SK-N-SH treated with all-trans-retinoic acid at 6 μM for 48 hours (cell line): ENCODE results near the gene OLIG3.

Experiments
- ATAC-seq: fragments of 200-7000 bp; cut with Tn5 transposase; 3 replicates; pipeline ENCODE4 v1.9.1; 2020; ENCODE audit warnings: mild to moderate bottlenecking, moderate library complexity
- BACH2 ChIP-seq: fragments of 250-450 bp; sonication (Bioruptor Pico); IDR thresholded peaks from 2 replicates; pipeline ENCODE4 v1.9.0; 2021; ENCODE audit warnings: mild to moderate bottlenecking, borderline replicate concordance
- CREB5 ChIP-seq: fragments of 250-450 bp; sonication (Bioruptor Pico); IDR thresholded peaks from 2 replicates; pipeline ENCODE4 v1.5.1; 2020; ENCODE audit warnings: low read depth, mild to moderate bottlenecking, moderate library complexity
- CSDC2 ChIP-seq: fragments of 250-450 bp; sonication (Bioruptor Pico); IDR thresholded peaks from 2 replicates; pipeline ENCODE4 v1.5.0; 2020; ENCODE audit warnings: mild to moderate bottlenecking, moderate library complexity
- CSRNP3 ChIP-seq: fragments of 250-450 bp; sonication (Bioruptor Pico); IDR thresholded peaks from 2 replicates; pipeline ENCODE4 v1.5.1; 2021; ENCODE audit warnings: mild to moderate bottlenecking, moderate library complexity
- ESRRG ChIP-seq: fragments of 250-450 bp; sonication (Bioruptor Pico); IDR thresholded peaks from 2 replicates; pipeline ENCODE4 v1.6.1; 2021; ENCODE audit warnings: mild to moderate bottlenecking
- GLIS3 ChIP-seq: fragments of 250-450 bp; sonication (Bioruptor Pico); IDR thresholded peaks from 2 replicates; pipeline ENCODE4 v1.5.0; 2020; ENCODE audit warnings: mild to moderate bottlenecking, moderate library complexity
- ISL1 ChIP-seq: fragments of 250-450 bp; sonication (Bioruptor Pico); IDR thresholded peaks from 2 replicates; pipeline ENCODE4 v2.1.2; 2022; ENCODE audit warnings: mild to moderate bottlenecking, moderate library complexity
- OSR1 ChIP-seq: fragments of 250-450 bp; sonication (Bioruptor Pico); IDR thresholded peaks from 2 replicates; pipeline ENCODE4 v1.8.0; 2022; ENCODE audit warnings: moderate library complexity, mild to moderate bottlenecking, inconsistent platforms
- PATZ1 ChIP-seq: fragments of 250-450 bp; sonication (Bioruptor Pico); IDR thresholded peaks from 2 replicates; pipeline ENCODE4 v1.8.0; 2020; ENCODE audit warnings: mild to moderate bottlenecking, moderate library complexity, borderline replicate concordance
- POU6F1 ChIP-seq: fragments of 250-450 bp; sonication (Bioruptor Pico); IDR thresholded peaks from 2 replicates; pipeline ENCODE4 v1.8.0; 2021; ENCODE audit warnings: low read depth, mild to moderate bottlenecking, moderate library complexity, borderline replicate concordance
- PPARA ChIP-seq: fragments of 250-450 bp; sonication (Bioruptor Pico); IDR thresholded peaks from 2 replicates; pipeline ENCODE4 v1.5.0; 2020; ENCODE audit warnings: mild to moderate bottlenecking, borderline replicate concordance
- RARB ChIP-seq: fragments of 250-450 bp; sonication (Bioruptor Pico); IDR thresholded peaks from 2 replicates; pipeline ENCODE4 v1.8.0; 2021; ENCODE audit warnings: mild to moderate bottlenecking, moderate library complexity
- SNAI2 ChIP-seq: fragments of 250-450 bp; sonication (Bioruptor Pico); IDR thresholded peaks from 2 replicates; pipeline ENCODE4 v1.5.0; 2020; ENCODE audit warnings: mild to moderate bottlenecking, moderate library complexity
- TOX ChIP-seq: fragments of 250-450 bp; sonication (Bioruptor Pico); IDR thresholded peaks from 2 replicates; pipeline ENCODE4 v1.8.0; 2021; ENCODE audit warnings: mild to moderate bottlenecking, moderate library complexity, borderline replicate concordance
- TSHZ2 ChIP-seq: fragments of 250-450 bp; sonication (Bioruptor Pico); IDR thresholded peaks from 2 replicates; pipeline ENCODE4 v1.5.0; 2020; ENCODE audit warnings: mild to moderate bottlenecking, moderate library complexity
- ZC3H10 ChIP-seq: fragments of 250-450 bp; sonication (Bioruptor Pico); IDR thresholded peaks from 2 replicates; pipeline ENCODE4 v1.5.1; 2021; ENCODE audit warnings: mild to moderate bottlenecking, moderate library complexity
- ZFP3 ChIP-seq: fragments of 250-450 bp; sonication (Bioruptor Pico); IDR thresholded peaks from 2 replicates; pipeline ENCODE4 v1.5.0; 2020; ENCODE audit warnings: mild to moderate bottlenecking, moderate library complexity
- ZFP30 ChIP-seq: fragments of 450-650 bp; formaldehyde crosslinking; IDR thresholded peaks from 2 replicates; pipeline ENCODE4 v1.5.0; 2022; ENCODE audit warnings: mild to moderate bottlenecking, moderate library complexity
- ZNF565 ChIP-seq: fragments of 450-650 bp; formaldehyde crosslinking; conservative IDR thresholded peaks from 2 replicates; pipeline ENCODE4 v1.5.0; 2020; ENCODE audit warnings: low read depth, mild to moderate bottlenecking, moderate library complexity
- ZNF70 ChIP-seq: fragments of 450-650 bp; formaldehyde crosslinking; IDR thresholded peaks from 2 replicates; pipeline ENCODE4 v1.5.0; 2020; ENCODE audit warnings: mild to moderate bottlenecking, moderate library complexity
- ZNF8 ChIP-seq: fragments of 450-650 bp; formaldehyde crosslinking; IDR thresholded peaks from 2 replicates; pipeline ENCODE4 v1.5.0; 2020; ENCODE audit warnings: mild to moderate bottlenecking, moderate library complexity

Gene OLIG3

GRCh38 chr6:137494281-137494987 lies at the start of gene OLIG3:
TSS of gene OLIG3 (minus strand) at chr6:137494394. CDS start at chr6:137494170, 224 bp downstream.
- no peak for TF ChIP-seq CSDC2 (CRISPR knock-in tag)
- TF ChIP-seq ESRRG = no peak
- TF ChIP-seq OSR1 = no peak
- no peak for TF ChIP-seq ZFP30 (CRISPR knock-in tag)
- no peak for TF ChIP-seq ZFP3
- no peak for TF ChIP-seq ZNF8 (CRISPR knock-in tag)
- no peak for TF ChIP-seq ZC3H10 (CRISPR knock-in tag)
- no peak for TF ChIP-seq CSRNP3 (CRISPR knock-in tag)
- TF ChIP-seq RARB (CRISPR knock-in tag) = no peak
- no peak for TF ChIP-seq PATZ1 (CRISPR knock-in tag)
- no peak for TF ChIP-seq SNAI2 (CRISPR knock-in tag)
- TF ChIP-seq PPARA (CRISPR knock-in tag) = no peak
- no peak for TF ChIP-seq POU6F1
- no peak for TF ChIP-seq TSHZ2
- TF ChIP-seq TOX (CRISPR knock-in tag) = no peak
- no peak for TF ChIP-seq GLIS3 (CRISPR knock-in tag)
- ATAC-seq = no peak

- no peak for TF ChIP-seq ZNF70
- no peak for TF ChIP-seq TSHZ2
- no peak for TF ChIP-seq BACH2 (CRISPR knock-in tag)
- no peak for TF ChIP-seq SNAI2 (CRISPR knock-in tag)
- no peak for TF ChIP-seq ZNF565 (CRISPR knock-in tag)
- no peak for TF ChIP-seq PPARA (CRISPR knock-in tag)
- TF ChIP-seq ISL1 (CRISPR knock-in tag) = no peak
- TF ChIP-seq RARB (CRISPR knock-in tag) = no peak
- no peak for TF ChIP-seq CREB5 (CRISPR knock-in tag)
- TF ChIP-seq GLIS3 (CRISPR knock-in tag) = no peak
- no peak for TF ChIP-seq TOX (CRISPR knock-in tag)
- TF ChIP-seq ZFP30 (CRISPR knock-in tag) = no peak
- ATAC-seq = no peak
Observed at GRCh38 chr6:137543114-137543513, 48.9 kb upstream of the OLIG3 start.
